ENCODE results near the gene P2RX3. TPM values are rescaled to one million over a fixed set of nuclear protein-coding genes. Genes with fewer than 3 reads are reported as not detected.

Gene P2RX3
- total and polyA plus RNA-seq, 10 donors = not detected

GRCh38 chr11:57348636-57349313 lies 10.6 kb downstream of the P2RX3 start:
- peaks cover 0 to 7% (median 0%) of the 10 kb centered on the region in 7 donors for H3K27me3 ChIP-seq (replicated peaks in 1 of 7)

DNA sequence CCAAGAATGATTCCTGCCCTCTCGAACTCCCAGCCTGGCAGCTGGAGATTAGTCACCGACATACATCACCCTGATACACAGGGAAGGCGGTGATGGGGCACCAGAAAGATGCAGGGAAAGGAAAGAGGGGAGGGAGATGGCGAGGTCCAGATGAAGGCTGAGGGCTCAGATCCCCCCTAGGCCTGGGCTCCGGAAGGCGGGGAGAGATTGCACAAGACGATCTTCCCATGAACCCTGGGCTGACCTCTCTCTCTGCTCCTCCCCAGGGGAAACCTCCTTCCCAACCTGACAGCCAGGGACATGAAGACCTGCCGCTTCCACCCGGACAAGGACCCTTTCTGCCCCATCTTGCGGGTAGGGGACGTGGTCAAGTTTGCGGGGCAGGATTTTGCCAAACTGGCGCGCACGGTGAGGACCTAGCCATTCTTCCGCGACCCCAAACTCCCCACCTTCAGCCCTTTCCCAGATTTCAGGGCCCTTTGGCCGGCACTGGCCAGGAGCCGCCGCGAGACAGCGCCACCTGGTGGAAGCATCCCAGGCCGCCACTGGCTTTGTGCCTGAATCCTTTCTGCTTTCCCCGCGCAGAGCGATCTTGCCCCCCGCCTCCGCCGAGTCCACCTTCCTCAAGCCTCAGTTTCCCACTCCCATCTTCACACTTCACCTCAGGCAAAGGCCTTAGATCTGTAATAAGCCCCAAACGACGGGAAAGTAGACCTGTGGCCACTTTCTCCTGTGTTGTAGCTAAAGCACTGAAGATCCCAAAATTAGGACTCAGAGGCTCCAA lies 11.5 kb downstream of the P2RX3 start:
- Histone ChIP-seq H3K36me3 (no peaks in the 10 kb centered on the region), H3K27me3 (replicated peaks in 1 of 7) (peaks cover 0 to 7% (median 0%) of the 10 kb centered on the region in 7 donors), H3K4me3 (no peak overlapping the region), H3K9me3 (peaks cover 0 to 9% (median 0%) of the 10 kb centered on the region in 8 donors), H3K4me1 (peaks cover 0 to 17% (median 9%) of the 10 kb centered on the region in 6 donors), H3K27ac (no peak overlapping the region)
- TF ChIP-seq CTCF (IDR thresholded peaks at IDR 0.05 in 8 of 11, conservative IDR thresholded peaks at IDR 0.05 in 3 of 11) = peak; percentile 54 to 90 (median 85)
- TF ChIP-seq POLR2AphosphoS5 (IDR thresholded peaks at IDR 0.05) = peak; percentile 5 to 59 (median 43)
- TF ChIP-seq POLR2A (IDR thresholded peaks at IDR 0.05) = no peak
- intact Hi-C loops (cut with DNase I; ENCODE audit: low total_unique reads) = loop anchor here (10.0 kb wide), 1 partner anchor 295 kb away; the partner anchor contains the start of gene YPEL4
- WGBS, 5 donors = 29 to 31% (median 29%) methylated on average over 31 of the region's 31 CpGs
- peak; percentile 90 for DNase-seq

More at GRCh38 chr11:57348636-57349313, 10.6 kb downstream of the P2RX3 start:
- no peak overlapping the region for H3K27ac ChIP-seq
- peaks cover 0 to 9% (median 0%) of the 10 kb centered on the region in 8 donors for H3K9me3 ChIP-seq
- peaks cover 0 to 15% (median 9%) of the 10 kb centered on the region in 6 donors for H3K4me1 ChIP-seq
- peak; percentile 57 for DNase-seq
- intact Hi-C loops (cut with DNase I; ENCODE audit: low total_unique reads) = loop anchor here (10.0 kb wide), 1 partner anchor 296 kb away; the partner anchor contains the start of gene YPEL4
- H3K36me3 ChIP-seq = no peaks in the 10 kb centered on the region
- 82 to 92% (median 88%) methylated on average over 14 of the region's 14 CpGs for WGBS, 5 donors
- H3K4me3 ChIP-seq = no peak overlapping the region
- TF ChIP-seq POLR2A (IDR thresholded peaks at IDR 0.05) (no peak), CTCF (IDR thresholded peaks at IDR 0.05 in 8 of 11, conservative IDR thresholded peaks at IDR 0.05 in 3 of 11) (no peak), POLR2AphosphoS5 (IDR thresholded peaks at IDR 0.05) (no peak)

DNA sequence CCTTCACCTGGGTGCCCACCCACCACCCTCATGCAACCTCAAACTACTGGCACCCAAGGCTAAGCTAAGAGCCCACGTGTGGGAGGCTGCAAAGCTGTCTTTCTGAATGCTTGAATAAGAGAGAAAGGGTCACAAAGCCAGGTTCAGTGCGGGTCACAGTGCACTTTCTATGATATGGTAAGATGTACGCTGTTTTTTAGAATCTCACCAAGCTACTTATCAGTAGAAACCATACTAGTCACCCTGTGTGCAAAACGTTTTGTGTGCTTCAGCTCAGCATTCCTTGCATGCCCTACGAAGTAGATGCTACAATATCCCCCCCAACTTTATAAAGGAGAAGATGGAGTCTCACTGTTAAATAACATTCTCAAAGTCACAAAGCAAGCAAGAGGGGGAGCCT lies 14.9 kb downstream of the P2RX3 start:
- Histone ChIP-seq H3K36me3 (no peaks in the 10 kb centered on the region), H3K27me3 (replicated peaks in 1 of 7) (peaks cover 0 to 7% (median 0%) of the 10 kb centered on the region in 7 donors), H3K4me1 (peaks cover 0 to 20% (median 3%) of the 10 kb centered on the region in 6 donors), H3K4me3 (no peak overlapping the region), H3K27ac (no peak overlapping the region), H3K9me3 (peaks cover 0 to 9% (median 0%) of the 10 kb centered on the region in 8 donors)
- TF ChIP-seq POLR2A (IDR thresholded peaks at IDR 0.05) = no peak
- TF ChIP-seq CTCF (IDR thresholded peaks at IDR 0.05 in 8 of 11, conservative IDR thresholded peaks at IDR 0.05 in 3 of 11) = no peak
- TF ChIP-seq POLR2AphosphoS5 (IDR thresholded peaks at IDR 0.05) = no peak
- intact Hi-C loops (cut with DNase I; ENCODE audit: low total_unique reads) = no loop called here
- no peak for DNase-seq
- 55 to 71% (median 66%) methylated on average over 5 of the region's 5 CpGs for WGBS, 5 donors

Measured in spleen (tissue), 11 donors.